OCI-LY3 (cell line): ENCODE data around the gene PLAAT1.

ENCODE experiments used
- H2AFZ ChIP-seq: fragments of 200-600, 300-600 bp; shearing (Covaris generic); 2 replicates; pipeline ENCODE4 v1.6.0; 2014; ENCODE audit warnings: antibody characterized with exemption, low read depth, low read length
- H3K27ac ChIP-seq: fragments of 200-600, 300-600 bp; sonication (generic); 2 replicates; pipeline ENCODE4 v1.5.1; 2014; ENCODE audit warnings: mild to moderate bottlenecking, low read length, moderate library complexity, mixed read lengths
- H3K27me3 ChIP-seq: fragments of 200-600, 300-600 bp; sonication (generic); 2 replicates; pipeline ENCODE4 v1.6.1; 2014; ENCODE audit warnings: low read depth, low read length, mixed read lengths
- H3K36me3 ChIP-seq: fragments of 200-600, 300-600 bp; sonication (generic); replicated peaks from 2 replicates; pipeline ENCODE3; 2014; ENCODE audit warnings: low read depth, low read length, mixed read lengths
- H3K4me1 ChIP-seq: fragments of 300-600, 200-600 bp; sonication (generic); 2 replicates; pipeline ENCODE4 v1.6.1; 2014; ENCODE audit warnings: low read length, mixed read lengths
- H3K4me2 ChIP-seq: fragments of 200-600, 300-600 bp; sonication (generic); 2 replicates; pipeline ENCODE4 v1.6.1; 2014; ENCODE audit warnings: low read length, mixed read lengths
- H3K4me3 ChIP-seq: fragments of 300-600, 200-600 bp; sonication (generic); 2 replicates; pipeline ENCODE4 v1.5.1; 2014; ENCODE audit warnings: antibody characterized with exemption, mild to moderate bottlenecking, low read length, moderate library complexity
- H3K79me2 ChIP-seq: fragments of 300-600, 200-600 bp; shearing (Covaris generic); 2 replicates; pipeline ENCODE4 v1.6.1; 2014; ENCODE audit warnings: mild to moderate bottlenecking, low read length, mixed read lengths
- H3K9ac ChIP-seq: fragments of 300-600, 200-600 bp; shearing (Covaris generic); 2 replicates; pipeline ENCODE4 v1.6.0; 2014; ENCODE audit warnings: mild to moderate bottlenecking, low read length, moderate library complexity
- H3K9me3 ChIP-seq: fragments of 200-600, 300-600 bp; shearing (Covaris generic); 2 replicates; pipeline ENCODE4 v1.6.1; 2014; ENCODE audit warnings: low read length, mixed read lengths; ENCODE audit not compliant: insufficient read depth
- H4K20me1 ChIP-seq: fragments of 200-600, 300-600 bp; sonication (generic); 2 replicates; pipeline ENCODE4 v1.6.1; 2016; ENCODE audit warnings: low read length, mixed read lengths; ENCODE audit not compliant: insufficient read depth
- EZH2phosphoT487 ChIP-seq: fragments of 200-600 bp; shearing (Covaris generic); IDR thresholded peaks from 2 replicates; pipeline ENCODE4 v1.6.1; 2018; ENCODE audit warnings: antibody characterized with exemption, mixed run types, low read depth
- TF ChIP-seq, protein P1 (sequence below): fragments of 200-600, 300-600 bp; sonication (generic); IDR thresholded peaks from 2 replicates; pipeline ENCODE4 v1.5.1; 2014; ENCODE audit warnings: antibody characterized with exemption, low read length, low read depth

Gene PLAAT1

GRCh38 chr3:193229851-193230420, 11.1 kb upstream of the PLAAT1 start:
- H3K27me3 ChIP-seq = no peaks in the 10 kb centered on the region
- H3K4me1 ChIP-seq = no peaks in the 10 kb centered on the region
- H2AFZ ChIP-seq = no peak overlapping the region
- no peaks in the 10 kb centered on the region for H4K20me1 ChIP-seq
- no peaks in the 10 kb centered on the region for H3K79me2 ChIP-seq
- H3K4me3 ChIP-seq = no peak overlapping the region
- no peaks in the 10 kb centered on the region for H3K36me3 ChIP-seq
- TF ChIP-seq, protein P1, sequence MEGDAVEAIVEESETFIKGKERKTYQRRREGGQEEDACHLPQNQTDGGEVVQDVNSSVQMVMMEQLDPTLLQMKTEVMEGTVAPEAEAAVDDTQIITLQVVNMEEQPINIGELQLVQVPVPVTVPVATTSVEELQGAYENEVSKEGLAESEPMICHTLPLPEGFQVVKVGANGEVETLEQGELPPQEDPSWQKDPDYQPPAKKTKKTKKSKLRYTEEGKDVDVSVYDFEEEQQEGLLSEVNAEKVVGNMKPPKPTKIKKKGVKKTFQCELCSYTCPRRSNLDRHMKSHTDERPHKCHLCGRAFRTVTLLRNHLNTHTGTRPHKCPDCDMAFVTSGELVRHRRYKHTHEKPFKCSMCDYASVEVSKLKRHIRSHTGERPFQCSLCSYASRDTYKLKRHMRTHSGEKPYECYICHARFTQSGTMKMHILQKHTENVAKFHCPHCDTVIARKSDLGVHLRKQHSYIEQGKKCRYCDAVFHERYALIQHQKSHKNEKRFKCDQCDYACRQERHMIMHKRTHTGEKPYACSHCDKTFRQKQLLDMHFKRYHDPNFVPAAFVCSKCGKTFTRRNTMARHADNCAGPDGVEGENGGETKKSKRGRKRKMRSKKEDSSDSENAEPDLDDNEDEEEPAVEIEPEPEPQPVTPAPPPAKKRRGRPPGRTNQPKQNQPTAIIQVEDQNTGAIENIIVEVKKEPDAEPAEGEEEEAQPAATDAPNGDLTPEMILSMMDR = no peak
- no peak for TF ChIP-seq EZH2phosphoT487
- no peak overlapping the region for H3K9ac ChIP-seq
- no peak overlapping the region for H3K4me2 ChIP-seq
- no peaks in the 10 kb centered on the region for H3K9me3 ChIP-seq
- no peak overlapping the region for H3K27ac ChIP-seq

- no peaks in the 10 kb centered on the region for H4K20me1 ChIP-seq
- no peak overlapping the region for H3K4me2 ChIP-seq
- TF ChIP-seq EZH2phosphoT487 = no peak
- TF ChIP-seq, protein P1 = no peak
- H3K4me1 ChIP-seq = no peaks in the 10 kb centered on the region
- no peaks in the 10 kb centered on the region for H3K27me3 ChIP-seq
- H3K27ac ChIP-seq = no peak overlapping the region
- no peak overlapping the region for H3K9ac ChIP-seq
- no peaks in the 10 kb centered on the region for H3K79me2 ChIP-seq
- no peaks in the 10 kb centered on the region for H3K36me3 ChIP-seq
- no peak overlapping the region for H3K4me3 ChIP-seq
- no peaks in the 10 kb centered on the region for H3K9me3 ChIP-seq
- no peak overlapping the region for H2AFZ ChIP-seq
Measured at GRCh38 chr3:193230610-193231009, 10.4 kb upstream of the PLAAT1 start.

- no peaks in the 10 kb centered on the region for H3K4me1 ChIP-seq
- no peaks in the 10 kb centered on the region for H3K36me3 ChIP-seq
- no peak overlapping the region for H3K9ac ChIP-seq
- no peak overlapping the region for H3K27ac ChIP-seq
- H3K27me3 ChIP-seq = no peaks in the 10 kb centered on the region
- H3K4me2 ChIP-seq = no peak overlapping the region
- no peaks in the 10 kb centered on the region for H3K9me3 ChIP-seq
- TF ChIP-seq, protein P1 = no peak
- TF ChIP-seq EZH2phosphoT487 = no peak
- H3K4me3 ChIP-seq = no peak overlapping the region
- H4K20me1 ChIP-seq = no peaks in the 10 kb centered on the region
- H3K79me2 ChIP-seq = no peaks in the 10 kb centered on the region
- H2AFZ ChIP-seq = no peak overlapping the region
Measured at GRCh38 chr3:193231201-193231600, 9.8 kb upstream of the PLAAT1 start.

DNA sequence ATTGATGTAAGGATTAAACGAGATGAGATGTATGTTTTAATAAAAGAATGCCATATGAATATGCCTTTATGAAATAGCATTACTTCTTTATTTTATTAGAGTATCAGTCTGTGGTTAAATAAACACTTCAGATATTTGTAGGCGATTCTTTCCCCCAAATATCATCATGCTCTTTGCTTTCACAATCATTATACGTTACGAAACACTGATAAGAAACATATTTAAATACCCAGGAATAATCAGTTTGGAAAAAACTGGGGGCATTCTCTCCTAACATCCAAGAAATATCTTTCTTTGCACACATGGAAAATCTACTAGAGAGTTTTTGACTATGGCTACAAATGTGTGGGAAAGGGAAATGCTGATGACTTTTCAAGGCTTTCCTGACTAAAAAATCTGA, 4.4 kb upstream of the PLAAT1 start:
- no peak overlapping the region for H2AFZ ChIP-seq

More for the DNA sequence above, 4.4 kb upstream of the PLAAT1 start:
- Histone ChIP-seq H3K9ac (no peak overlapping the region), H3K4me1 (no peaks in the 10 kb centered on the region), H3K4me3 (no peak overlapping the region), H4K20me1 (no peaks in the 10 kb centered on the region), H3K79me2 (no peaks in the 10 kb centered on the region), H3K27ac (no peak overlapping the region), H3K9me3 (no peaks in the 10 kb centered on the region), H3K27me3 (no peaks in the 10 kb centered on the region), H3K4me2 (no peak overlapping the region), H3K36me3 (no peaks in the 10 kb centered on the region)
- TF ChIP-seq, protein P1 = no peak
